H1 (cell line): ENCODE results near the gene NDUFA7. TPM values are rescaled to one million over a fixed set of nuclear protein-coding genes. Genes with fewer than 3 reads are reported as not detected.

Experiments used
- BRCA1 ChIP-seq: IDR thresholded peaks from 2 replicates; pipeline ENCODE4 v1.6.1; 2012; ENCODE audit warnings: low read depth, low read length, improper control_type of control experiment
- POU5F1 ChIP-seq: IDR thresholded peaks from 2 replicates; pipeline ENCODE4 v1.6.1; 2011; ENCODE audit warnings: low read depth, mild to moderate bottlenecking, low read length, moderate library complexity
- RBBP5 ChIP-seq: IDR thresholded peaks from 2 replicates; pipeline ENCODE4 v1.7.1; 2012; ENCODE audit warnings: low read depth, mild to moderate bottlenecking, inconsistent platforms, low read length, moderate library complexity, borderline replicate concordance
- SIN3A ChIP-seq, 2 experiments: IDR thresholded peaks in 1 of 2; conservative IDR thresholded peaks in 1 of 2; 2 replicates each; pipeline ENCODE4 v1.6.1; 2011 to 2012; ENCODE audit warnings: low read length in 2 of 2, improper control_type of control experiment in 1 of 2, low read depth in 1 of 2, mild to moderate bottlenecking in 1 of 2
- ZNF274 ChIP-seq: IDR thresholded peaks from 2 replicates; pipeline ENCODE4 v1.7.0; 2012; ENCODE audit warnings: low read length, borderline replicate concordance; ENCODE audit errors: extremely low read depth
- polyA plus RNA-seq, 7 experiments: library from polyadenylated mRNA; depleted of rRNA in 3 of 7; stranded (reverse) in 5 of 7; unstranded in 2 of 7; fragments of >200 nt in 5 of 7; fragments of 200-250 nt in 2 of 7; gene quantifications; 1 replicate in 5 of 7; 2 replicates in 1 of 7; 4 replicates in 1 of 7; pipeline versions ENCODE4 v1.2.1 to v1.2.3, GENCODE V29; 2011 to 2013; ENCODE audit warnings: missing spikeins in 2 of 7, mixed read lengths in 2 of 7
- total RNA-seq: library from RNA; stranded (reverse); fragmentation: NEBNext Ultra II Directional; extraction: Animal tissue kit (Norgen Biotek cat#: 25700); gene quantifications from 2 replicates; pipeline ENCODE4 v1.2.1, GENCODE V29; 2021
- TF ChIP-seq, protein P1 (sequence below): fragments of 300-600 bp; sonication (generic); IDR thresholded peaks from 2 replicates; pipeline ENCODE4 v1.7.1; 2012; ENCODE audit warnings: low read length, moderate library complexity, mild to moderate bottlenecking, inconsistent platforms; ENCODE audit not compliant: insufficient replicate concordance
- TF ChIP-seq, protein P2 (sequence below): IDR thresholded peaks from 2 replicates; pipeline ENCODE4 v1.6.1; 2012; ENCODE audit warnings: inconsistent platforms

Gene NDUFA7
- total and polyA plus RNA-seq, 2 of the 8 experiments (the other 6 are each of a cell fraction or from before 2014, with no cell fraction given), result 54.4 to 286 TPM

DNA sequence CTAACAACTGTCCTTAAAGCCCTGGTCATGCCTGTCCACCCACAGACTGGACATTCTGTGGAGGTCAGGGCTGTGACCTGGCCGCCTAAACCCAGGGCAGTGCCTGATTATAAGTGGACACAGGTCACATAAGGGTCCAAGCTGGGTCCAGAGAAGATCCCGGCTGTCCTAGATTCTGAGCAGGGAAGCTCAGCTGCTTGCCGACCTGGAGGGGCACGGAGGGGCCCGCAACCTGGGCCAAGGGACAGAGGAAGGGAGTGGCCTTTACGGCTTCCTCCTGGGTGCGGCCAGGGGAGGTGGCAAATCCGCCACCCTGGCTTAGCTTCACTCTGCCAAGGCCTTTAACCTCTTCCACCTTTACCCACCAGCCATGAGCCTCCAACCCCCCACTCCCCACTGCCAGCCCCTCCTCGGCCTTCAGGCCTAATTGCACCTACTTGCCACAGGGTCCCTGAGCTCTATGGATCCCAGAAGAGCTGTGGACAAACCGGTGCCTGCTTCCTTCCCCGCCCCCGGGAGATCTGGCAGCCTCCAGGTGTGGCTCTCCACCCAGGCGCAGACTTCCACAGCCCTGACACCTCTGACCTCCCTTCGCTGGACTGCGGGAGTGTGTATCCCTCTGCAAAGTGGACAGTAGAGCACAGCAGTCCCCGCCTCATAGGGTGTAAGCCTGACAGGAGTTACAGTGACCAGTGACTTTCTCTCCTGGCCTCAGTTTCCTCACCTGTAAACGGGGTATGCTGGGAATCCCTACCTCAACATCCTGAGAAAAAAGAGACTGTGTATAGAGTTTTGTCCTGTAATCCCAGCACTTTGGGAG is 14.7 kb downstream of the NDUFA7 start (continued):
- TF ChIP-seq, protein P1, sequence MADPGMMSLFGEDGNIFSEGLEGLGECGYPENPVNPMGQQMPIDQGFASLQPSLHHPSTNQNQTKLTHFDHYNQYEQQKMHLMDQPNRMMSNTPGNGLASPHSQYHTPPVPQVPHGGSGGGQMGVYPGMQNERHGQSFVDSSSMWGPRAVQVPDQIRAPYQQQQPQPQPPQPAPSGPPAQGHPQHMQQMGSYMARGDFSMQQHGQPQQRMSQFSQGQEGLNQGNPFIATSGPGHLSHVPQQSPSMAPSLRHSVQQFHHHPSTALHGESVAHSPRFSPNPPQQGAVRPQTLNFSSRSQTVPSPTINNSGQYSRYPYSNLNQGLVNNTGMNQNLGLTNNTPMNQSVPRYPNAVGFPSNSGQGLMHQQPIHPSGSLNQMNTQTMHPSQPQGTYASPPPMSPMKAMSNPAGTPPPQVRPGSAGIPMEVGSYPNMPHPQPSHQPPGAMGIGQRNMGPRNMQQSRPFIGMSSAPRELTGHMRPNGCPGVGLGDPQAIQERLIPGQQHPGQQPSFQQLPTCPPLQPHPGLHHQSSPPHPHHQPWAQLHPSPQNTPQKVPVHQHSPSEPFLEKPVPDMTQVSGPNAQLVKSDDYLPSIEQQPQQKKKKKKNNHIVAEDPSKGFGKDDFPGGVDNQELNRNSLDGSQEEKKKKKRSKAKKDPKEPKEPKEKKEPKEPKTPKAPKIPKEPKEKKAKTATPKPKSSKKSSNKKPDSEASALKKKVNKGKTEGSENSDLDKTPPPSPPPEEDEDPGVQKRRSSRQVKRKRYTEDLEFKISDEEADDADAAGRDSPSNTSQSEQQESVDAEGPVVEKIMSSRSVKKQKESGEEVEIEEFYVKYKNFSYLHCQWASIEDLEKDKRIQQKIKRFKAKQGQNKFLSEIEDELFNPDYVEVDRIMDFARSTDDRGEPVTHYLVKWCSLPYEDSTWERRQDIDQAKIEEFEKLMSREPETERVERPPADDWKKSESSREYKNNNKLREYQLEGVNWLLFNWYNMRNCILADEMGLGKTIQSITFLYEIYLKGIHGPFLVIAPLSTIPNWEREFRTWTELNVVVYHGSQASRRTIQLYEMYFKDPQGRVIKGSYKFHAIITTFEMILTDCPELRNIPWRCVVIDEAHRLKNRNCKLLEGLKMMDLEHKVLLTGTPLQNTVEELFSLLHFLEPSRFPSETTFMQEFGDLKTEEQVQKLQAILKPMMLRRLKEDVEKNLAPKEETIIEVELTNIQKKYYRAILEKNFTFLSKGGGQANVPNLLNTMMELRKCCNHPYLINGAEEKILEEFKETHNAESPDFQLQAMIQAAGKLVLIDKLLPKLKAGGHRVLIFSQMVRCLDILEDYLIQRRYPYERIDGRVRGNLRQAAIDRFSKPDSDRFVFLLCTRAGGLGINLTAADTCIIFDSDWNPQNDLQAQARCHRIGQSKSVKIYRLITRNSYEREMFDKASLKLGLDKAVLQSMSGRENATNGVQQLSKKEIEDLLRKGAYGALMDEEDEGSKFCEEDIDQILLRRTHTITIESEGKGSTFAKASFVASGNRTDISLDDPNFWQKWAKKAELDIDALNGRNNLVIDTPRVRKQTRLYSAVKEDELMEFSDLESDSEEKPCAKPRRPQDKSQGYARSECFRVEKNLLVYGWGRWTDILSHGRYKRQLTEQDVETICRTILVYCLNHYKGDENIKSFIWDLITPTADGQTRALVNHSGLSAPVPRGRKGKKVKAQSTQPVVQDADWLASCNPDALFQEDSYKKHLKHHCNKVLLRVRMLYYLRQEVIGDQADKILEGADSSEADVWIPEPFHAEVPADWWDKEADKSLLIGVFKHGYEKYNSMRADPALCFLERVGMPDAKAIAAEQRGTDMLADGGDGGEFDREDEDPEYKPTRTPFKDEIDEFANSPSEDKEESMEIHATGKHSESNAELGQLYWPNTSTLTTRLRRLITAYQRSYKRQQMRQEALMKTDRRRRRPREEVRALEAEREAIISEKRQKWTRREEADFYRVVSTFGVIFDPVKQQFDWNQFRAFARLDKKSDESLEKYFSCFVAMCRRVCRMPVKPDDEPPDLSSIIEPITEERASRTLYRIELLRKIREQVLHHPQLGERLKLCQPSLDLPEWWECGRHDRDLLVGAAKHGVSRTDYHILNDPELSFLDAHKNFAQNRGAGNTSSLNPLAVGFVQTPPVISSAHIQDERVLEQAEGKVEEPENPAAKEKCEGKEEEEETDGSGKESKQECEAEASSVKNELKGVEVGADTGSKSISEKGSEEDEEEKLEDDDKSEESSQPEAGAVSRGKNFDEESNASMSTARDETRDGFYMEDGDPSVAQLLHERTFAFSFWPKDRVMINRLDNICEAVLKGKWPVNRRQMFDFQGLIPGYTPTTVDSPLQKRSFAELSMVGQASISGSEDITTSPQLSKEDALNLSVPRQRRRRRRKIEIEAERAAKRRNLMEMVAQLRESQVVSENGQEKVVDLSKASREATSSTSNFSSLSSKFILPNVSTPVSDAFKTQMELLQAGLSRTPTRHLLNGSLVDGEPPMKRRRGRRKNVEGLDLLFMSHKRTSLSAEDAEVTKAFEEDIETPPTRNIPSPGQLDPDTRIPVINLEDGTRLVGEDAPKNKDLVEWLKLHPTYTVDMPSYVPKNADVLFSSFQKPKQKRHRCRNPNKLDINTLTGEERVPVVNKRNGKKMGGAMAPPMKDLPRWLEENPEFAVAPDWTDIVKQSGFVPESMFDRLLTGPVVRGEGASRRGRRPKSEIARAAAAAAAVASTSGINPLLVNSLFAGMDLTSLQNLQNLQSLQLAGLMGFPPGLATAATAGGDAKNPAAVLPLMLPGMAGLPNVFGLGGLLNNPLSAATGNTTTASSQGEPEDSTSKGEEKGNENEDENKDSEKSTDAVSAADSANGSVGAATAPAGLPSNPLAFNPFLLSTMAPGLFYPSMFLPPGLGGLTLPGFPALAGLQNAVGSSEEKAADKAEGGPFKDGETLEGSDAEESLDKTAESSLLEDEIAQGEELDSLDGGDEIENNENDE, result no peak
- TF ChIP-seq RBBP5 (no peak), SIN3A (conservative IDR thresholded peaks at IDR 0.05 in 1 of 2, IDR thresholded peaks at IDR 0.05 in 1 of 2; ENCODE audit: low read depth in 1 of 2, low read length in 2 of 2) (no peak), POU5F1 (no peak), BRCA1 (no peak), ZNF274 (no peak)
- TF ChIP-seq, protein P2, sequence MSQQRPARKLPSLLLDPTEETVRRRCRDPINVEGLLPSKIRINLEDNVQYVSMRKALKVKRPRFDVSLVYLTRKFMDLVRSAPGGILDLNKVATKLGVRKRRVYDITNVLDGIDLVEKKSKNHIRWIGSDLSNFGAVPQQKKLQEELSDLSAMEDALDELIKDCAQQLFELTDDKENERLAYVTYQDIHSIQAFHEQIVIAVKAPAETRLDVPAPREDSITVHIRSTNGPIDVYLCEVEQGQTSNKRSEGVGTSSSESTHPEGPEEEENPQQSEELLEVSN, result no peak
